Measurements from ENCODE around the gene LYRM7. TPM values are rescaled to one million over a fixed set of nuclear protein-coding genes. Genes with fewer than 3 reads are reported as not detected.
A peak's percentile ranks its signal among the peaks of the same experiment; 100 is the strongest.

The LYRM7 gene
- total and polyA plus RNA-seq, 4 donors: 12.6 to 30.5 (median 18.5) TPM

DNA sequence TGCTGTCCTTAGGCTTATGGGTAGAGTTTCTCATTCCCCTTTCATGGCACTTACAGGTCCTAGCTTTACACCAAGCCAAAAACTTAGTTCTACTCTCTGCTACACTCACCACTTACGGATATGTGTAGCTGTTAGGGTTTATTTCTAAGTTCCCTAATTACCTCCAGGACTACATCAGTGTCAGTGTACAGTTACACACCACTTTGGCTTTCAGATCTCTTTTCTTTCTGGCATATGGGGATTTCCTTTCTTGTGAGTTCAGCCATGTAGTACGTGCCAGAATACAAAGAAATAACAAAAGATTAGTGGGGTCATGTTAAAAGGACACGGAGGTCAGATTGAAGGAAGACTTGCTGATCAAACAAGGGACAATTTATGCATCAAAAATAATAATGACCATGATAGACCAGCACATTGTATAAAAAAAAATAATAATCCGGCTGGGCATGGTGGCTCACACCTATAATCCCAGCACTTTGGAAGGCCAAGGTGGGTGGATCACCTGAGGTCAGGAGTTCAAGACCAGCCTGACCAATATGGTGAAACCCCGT lies 41.8 kb downstream of the LYRM7 start:
- Histone ChIP-seq H3K9me3 (ENCODE audit: control insufficient read depth, insufficient read depth, low read length) (no peaks in the 10 kb centered on the region), H3K27ac (ENCODE audit: low read depth, low read length) (no peak overlapping the region), H3K27me3 (ENCODE audit: control insufficient read depth, insufficient read depth, low read length) (no peaks in the 10 kb centered on the region), H3K36me3 (ENCODE audit: control insufficient read depth, insufficient read depth, low read length) (no peaks in the 10 kb centered on the region), H3K4me3 (ENCODE audit: low read depth, low read length) (no peak overlapping the region), H3K4me1 (ENCODE audit: control insufficient read depth, insufficient read depth, low read length) (peaks cover 4% of the 10 kb centered on the region)
- no peak for DNase-seq (ENCODE audit: low read depth in 4 of 6, low spot score in 6 of 6)
- 100% methylated on average over 2 of the region's 5 CpGs for WGBS (ENCODE audit: insufficient coverage)

DNA sequence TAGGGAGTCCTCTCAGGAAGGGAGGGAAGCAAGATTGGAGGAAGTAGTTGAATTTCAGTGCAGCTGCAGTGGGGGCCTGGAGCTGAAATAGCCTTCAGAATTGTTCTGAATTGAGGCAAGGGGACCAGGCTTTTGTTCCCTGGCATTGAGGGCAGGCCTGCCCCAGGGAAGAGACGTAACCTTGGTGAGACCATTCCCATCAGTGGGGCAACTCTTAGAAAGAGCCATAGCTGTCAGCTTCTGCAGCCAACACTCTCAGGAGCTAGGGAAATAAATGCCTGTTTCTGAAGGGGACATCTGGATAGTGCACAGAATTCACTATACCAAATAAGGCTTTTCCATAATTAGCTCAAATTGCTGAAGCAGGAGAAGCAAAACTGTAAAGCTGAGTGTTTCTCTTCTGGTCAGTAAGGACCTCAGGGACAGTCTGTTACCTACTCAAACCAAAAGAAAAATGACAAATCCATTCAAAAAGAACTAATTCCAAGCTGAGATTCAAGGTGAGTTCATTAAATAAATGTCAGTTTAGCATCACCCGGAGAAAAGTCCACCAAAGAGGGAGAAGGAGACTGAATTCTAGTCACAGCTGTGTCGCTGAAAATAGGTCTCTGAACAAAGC lies 44.0 kb downstream of the LYRM7 start:
- 46% methylated on average over 3 of the region's 3 CpGs for WGBS (ENCODE audit: insufficient coverage)
- no peaks in the 10 kb centered on the region for H3K9me3 ChIP-seq (ENCODE audit: control insufficient read depth, insufficient read depth, low read length)
- peak in 2 of 6 donors; percentile 34 to 61 for DNase-seq (ENCODE audit: low read depth in 4 of 6, low spot score in 6 of 6)
- no peaks in the 10 kb centered on the region for H3K27me3 ChIP-seq (ENCODE audit: control insufficient read depth, insufficient read depth, low read length)
- no peaks in the 10 kb centered on the region for H3K36me3 ChIP-seq (ENCODE audit: control insufficient read depth, insufficient read depth, low read length)
- H3K4me3 ChIP-seq (ENCODE audit: low read depth, low read length): no peak overlapping the region
- H3K4me1 ChIP-seq (ENCODE audit: control insufficient read depth, insufficient read depth, low read length): peaks cover 4% of the 10 kb centered on the region
- H3K27ac ChIP-seq (ENCODE audit: low read depth, low read length): no peak overlapping the region

DNA sequence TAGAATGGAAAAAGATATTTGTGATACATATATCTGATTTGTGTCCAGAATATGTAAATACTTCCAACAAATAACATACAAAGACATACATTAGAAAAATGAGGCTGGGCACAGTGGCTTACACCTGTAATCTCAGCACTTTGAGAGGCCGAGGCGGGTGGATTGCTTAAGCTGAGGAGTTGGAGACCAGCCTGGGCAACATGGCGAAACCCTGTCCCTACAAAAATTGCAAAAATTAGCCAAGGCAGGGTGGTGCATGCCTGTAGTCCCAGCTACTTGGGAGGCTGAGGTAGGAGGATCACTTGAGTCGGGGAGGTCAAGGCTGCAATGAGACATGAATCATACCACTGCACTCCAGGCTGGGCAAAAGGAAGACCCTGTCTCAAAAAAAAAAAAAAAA lies 47.0 kb downstream of the LYRM7 start:
- Histone ChIP-seq H3K36me3 (ENCODE audit: control insufficient read depth, insufficient read depth, low read length) (no peaks in the 10 kb centered on the region), H3K4me3 (ENCODE audit: low read depth, low read length) (no peak overlapping the region), H3K27ac (ENCODE audit: low read depth, low read length) (no peak overlapping the region), H3K9me3 (ENCODE audit: control insufficient read depth, insufficient read depth, low read length) (no peaks in the 10 kb centered on the region), H3K4me1 (ENCODE audit: control insufficient read depth, insufficient read depth, low read length) (peaks cover 4% of the 10 kb centered on the region), H3K27me3 (ENCODE audit: control insufficient read depth, insufficient read depth, low read length) (no peaks in the 10 kb centered on the region)
- WGBS (ENCODE audit: insufficient coverage): 90% methylated on average over 2 of the region's 4 CpGs
- no peak for DNase-seq (ENCODE audit: low read depth in 4 of 6, low spot score in 6 of 6)

GRCh38 chr5:131218392-131218791 lies 47.6 kb downstream of the LYRM7 start:
- 100% methylated on average over 1 of the region's 4 CpGs for WGBS (ENCODE audit: insufficient coverage)
- H3K4me1 ChIP-seq (ENCODE audit: control insufficient read depth, insufficient read depth, low read length): peaks cover 4% of the 10 kb centered on the region

GRCh38 chr5:131220566-131220965 lies 49.8 kb downstream of the LYRM7 start:
- Histone ChIP-seq H3K4me3 (ENCODE audit: low read depth, low read length) (no peak overlapping the region), H3K27me3 (ENCODE audit: control insufficient read depth, insufficient read depth, low read length) (no peaks in the 10 kb centered on the region), H3K4me1 (ENCODE audit: control insufficient read depth, insufficient read depth, low read length) (no peaks in the 10 kb centered on the region), H3K27ac (ENCODE audit: low read depth, low read length) (no peak overlapping the region), H3K9me3 (ENCODE audit: control insufficient read depth, insufficient read depth, low read length) (no peaks in the 10 kb centered on the region), H3K36me3 (ENCODE audit: control insufficient read depth, insufficient read depth, low read length) (no peaks in the 10 kb centered on the region)
- DNase-seq (ENCODE audit: low read depth in 4 of 6, low spot score in 6 of 6): no peak
- WGBS (ENCODE audit: insufficient coverage): 71% methylated on average over 1 of the region's 7 CpGs

More at GRCh38 chr5:131218392-131218791, 47.6 kb downstream of the LYRM7 start:
- Histone ChIP-seq H3K9me3 (ENCODE audit: control insufficient read depth, insufficient read depth, low read length) (no peaks in the 10 kb centered on the region), H3K36me3 (ENCODE audit: control insufficient read depth, insufficient read depth, low read length) (no peaks in the 10 kb centered on the region), H3K27ac (ENCODE audit: low read depth, low read length) (no peak overlapping the region), H3K27me3 (ENCODE audit: control insufficient read depth, insufficient read depth, low read length) (no peaks in the 10 kb centered on the region), H3K4me3 (ENCODE audit: low read depth, low read length) (no peak overlapping the region)
- no peak for DNase-seq (ENCODE audit: low read depth in 4 of 6, low spot score in 6 of 6)

DNA sequence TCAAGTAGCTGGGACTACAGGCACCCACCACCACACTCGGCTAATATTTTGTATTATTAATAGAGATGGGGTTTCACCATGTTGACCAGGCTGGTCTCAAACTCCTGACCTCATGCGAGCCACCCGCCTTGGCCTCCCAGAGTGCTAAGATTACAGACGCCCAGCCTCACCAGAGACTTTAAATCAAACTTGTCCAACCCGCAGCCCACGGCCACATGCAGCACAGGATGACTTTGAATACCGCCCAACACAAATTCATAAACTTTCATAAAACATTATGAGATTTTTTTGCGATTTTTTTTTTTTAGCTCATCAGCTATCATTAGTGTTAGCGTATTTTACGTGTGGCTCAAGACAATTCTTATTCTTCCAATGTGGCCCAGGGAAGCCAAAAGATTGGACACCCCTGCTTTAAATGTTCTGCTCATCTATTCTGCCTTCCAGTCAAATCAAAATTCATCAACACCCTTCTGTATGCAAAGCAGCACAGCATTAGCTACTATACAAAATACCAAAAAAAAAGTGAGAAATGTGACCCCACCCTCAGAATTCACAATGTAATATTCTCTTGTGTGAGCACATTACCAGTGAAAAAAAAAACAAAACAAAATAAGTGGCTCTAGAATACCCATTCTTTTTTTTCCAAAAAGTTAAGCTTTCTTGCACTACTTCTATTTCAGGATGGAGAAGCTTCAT lies 50.4 kb downstream of the LYRM7 start:
- H3K4me1 ChIP-seq (ENCODE audit: control insufficient read depth, insufficient read depth, low read length): no peaks in the 10 kb centered on the region
- no peak overlapping the region for H3K4me3 ChIP-seq (ENCODE audit: low read depth, low read length)
- no peaks in the 10 kb centered on the region for H3K27me3 ChIP-seq (ENCODE audit: control insufficient read depth, insufficient read depth, low read length)
- 93% methylated on average over 9 of the region's 10 CpGs for WGBS (ENCODE audit: insufficient coverage)
- no peak overlapping the region for H3K27ac ChIP-seq (ENCODE audit: low read depth, low read length)
- H3K9me3 ChIP-seq (ENCODE audit: control insufficient read depth, insufficient read depth, low read length): no peaks in the 10 kb centered on the region
- DNase-seq (ENCODE audit: low read depth in 4 of 6, low spot score in 6 of 6): no peak
- H3K36me3 ChIP-seq (ENCODE audit: control insufficient read depth, insufficient read depth, low read length): no peaks in the 10 kb centered on the region

DNA sequence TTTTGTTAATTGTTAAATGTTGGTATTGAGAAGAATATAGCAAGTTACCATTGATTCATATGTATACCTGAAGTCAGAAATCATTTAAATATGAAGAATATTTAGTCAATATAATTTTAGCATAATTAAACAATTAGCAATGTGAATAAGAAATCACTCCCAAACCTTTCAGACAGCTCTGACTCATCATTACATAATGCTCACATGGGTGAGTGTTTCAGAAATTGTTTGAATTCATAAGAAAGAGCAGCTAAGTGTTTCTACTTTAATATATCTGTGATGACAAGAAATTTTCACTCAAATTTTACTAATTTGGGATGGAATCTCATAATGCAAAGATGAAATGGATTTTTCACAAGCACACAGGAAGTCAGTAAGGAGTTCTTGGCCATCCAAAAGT lies 51.1 kb downstream of the LYRM7 start:
- no peaks in the 10 kb centered on the region for H3K36me3 ChIP-seq (ENCODE audit: control insufficient read depth, insufficient read depth, low read length)
- no peaks in the 10 kb centered on the region for H3K9me3 ChIP-seq (ENCODE audit: control insufficient read depth, insufficient read depth, low read length)
- no peak for DNase-seq (ENCODE audit: low read depth in 4 of 6, low spot score in 6 of 6)
- H3K27ac ChIP-seq (ENCODE audit: low read depth, low read length): no peak overlapping the region
- no peaks in the 10 kb centered on the region for H3K27me3 ChIP-seq (ENCODE audit: control insufficient read depth, insufficient read depth, low read length)
- no peaks in the 10 kb centered on the region for H3K4me1 ChIP-seq (ENCODE audit: control insufficient read depth, insufficient read depth, low read length)
- H3K4me3 ChIP-seq (ENCODE audit: low read depth, low read length): no peak overlapping the region

- no peak for DNase-seq (ENCODE audit: low read depth in 4 of 6, low spot score in 6 of 6)
- Histone ChIP-seq H3K9me3 (ENCODE audit: control insufficient read depth, insufficient read depth, low read length) (no peaks in the 10 kb centered on the region), H3K4me3 (ENCODE audit: low read depth, low read length) (no peak overlapping the region), H3K27ac (ENCODE audit: low read depth, low read length) (no peak overlapping the region), H3K36me3 (ENCODE audit: control insufficient read depth, insufficient read depth, low read length) (no peaks in the 10 kb centered on the region), H3K4me1 (ENCODE audit: control insufficient read depth, insufficient read depth, low read length) (no peaks in the 10 kb centered on the region), H3K27me3 (ENCODE audit: control insufficient read depth, insufficient read depth, low read length) (no peaks in the 10 kb centered on the region)
Measured at GRCh38 chr5:131222731-131223130, 52.0 kb downstream of the LYRM7 start.

DNA sequence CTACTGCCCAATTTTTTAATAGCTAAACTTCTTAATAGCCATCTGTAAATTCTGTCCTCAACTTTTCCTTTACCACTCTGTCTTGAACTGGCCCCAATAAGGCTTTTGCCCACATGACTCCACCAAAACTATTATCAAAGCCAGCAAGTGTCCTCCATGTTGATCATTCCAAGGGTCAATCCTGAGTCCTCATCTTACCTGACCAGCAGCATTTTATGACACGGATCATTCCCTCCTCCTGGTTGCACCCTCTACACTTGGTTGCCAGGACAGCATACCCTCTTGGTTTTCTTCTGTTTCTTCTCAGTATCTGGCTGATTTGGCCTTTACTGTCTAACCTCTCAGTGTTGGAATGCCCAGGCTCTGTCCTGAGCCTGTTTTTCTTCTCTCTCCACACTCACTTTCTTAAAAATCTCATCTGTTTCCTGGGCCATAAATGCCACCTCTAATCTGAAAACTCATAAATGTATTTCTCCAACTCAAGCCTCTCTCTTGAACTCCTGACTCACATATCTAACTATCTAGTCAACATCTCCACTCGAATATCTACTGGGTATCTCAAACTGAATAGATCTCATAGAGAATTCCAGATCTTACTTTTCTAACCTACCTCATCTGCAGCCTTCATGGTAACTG lies 53.1 kb downstream of the LYRM7 start:
- WGBS (ENCODE audit: insufficient coverage): 87% methylated on average over 2 of the region's 2 CpGs
- H3K4me3 ChIP-seq (ENCODE audit: low read depth, low read length): no peak overlapping the region
- H3K36me3 ChIP-seq (ENCODE audit: control insufficient read depth, insufficient read depth, low read length): no peaks in the 10 kb centered on the region
- no peak for DNase-seq (ENCODE audit: low read depth in 4 of 6, low spot score in 6 of 6)
- no peaks in the 10 kb centered on the region for H3K9me3 ChIP-seq (ENCODE audit: control insufficient read depth, insufficient read depth, low read length)
- H3K27me3 ChIP-seq (ENCODE audit: control insufficient read depth, insufficient read depth, low read length): no peaks in the 10 kb centered on the region
- no peak overlapping the region for H3K27ac ChIP-seq (ENCODE audit: low read depth, low read length)
- H3K4me1 ChIP-seq (ENCODE audit: control insufficient read depth, insufficient read depth, low read length): no peaks in the 10 kb centered on the region

Data from spinal cord (tissue), 10 donors.